ENCODE results near the gene SPACA9. TPM values are rescaled to one million over a fixed set of nuclear protein-coding genes. Genes with fewer than 3 reads are reported as not detected.

Gene SPACA9
- total and polyA plus RNA-seq, 2 of the 4 experiments (the other 2 are of a cell fraction) = 0.90 to 4.9 TPM

DNA sequence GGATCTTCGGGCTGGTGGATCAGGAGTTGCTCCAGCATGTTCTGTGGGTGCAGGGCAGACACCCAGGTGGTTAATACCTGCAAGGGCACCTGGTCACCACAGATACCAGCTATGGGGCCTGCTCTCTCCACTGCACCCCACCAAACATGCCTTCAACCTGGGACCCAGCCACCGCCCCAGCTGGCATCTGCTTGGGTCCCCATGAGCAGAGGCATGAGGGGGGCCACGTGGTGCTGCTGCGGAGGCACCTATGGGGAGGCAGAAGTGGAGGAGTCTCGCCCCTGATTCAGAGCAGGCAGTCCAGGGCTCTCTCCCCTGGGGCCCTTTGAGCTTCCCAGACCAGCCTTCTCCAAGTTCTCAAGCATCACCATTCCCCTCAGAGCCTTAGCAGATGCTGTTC is 3.5 kb upstream of the SPACA9 start:
- Histone ChIP-seq H2AFZ (replicated peaks; ENCODE audit: low read length, poor library complexity) (no peak overlapping the region), H3K56ac (ENCODE audit: extremely low read depth, insufficient read depth, low read length) (no peak overlapping the region), H3K9ac (ENCODE audit: low read depth, low read length) (no peak overlapping the region), H4K91ac (ENCODE audit: insufficient read depth, low read depth, low read length) (no peak overlapping the region), H2BK120ac (ENCODE audit: low read depth, low read length) (no peak overlapping the region), H3K14ac (replicated peaks; ENCODE audit: low read depth, low read length) (no peak overlapping the region), H4K8ac (ENCODE audit: low read depth in 2 of 2, low read length in 2 of 2) (no peak overlapping the region), H3K9me1 (ENCODE audit: insufficient read depth, low read length) (no peaks in the 10 kb centered on the region), H3K4me2 (ENCODE audit: low read depth, low read length) (no peak overlapping the region), H3K23ac (ENCODE audit: low read depth, low read length) (no peak overlapping the region), H3K36me3 (ENCODE audit: control insufficient read depth, insufficient read depth, low read length) (no peaks in the 10 kb centered on the region), H2BK15ac (ENCODE audit: low read depth, low read length) (no peak overlapping the region), H4K5ac (ENCODE audit: low read depth, low read length) (no peak overlapping the region), H2BK5ac (ENCODE audit: low read depth, low read length, poor library complexity, severe bottlenecking) (no peak overlapping the region), H3K4me1 (ENCODE audit: control insufficient read depth, insufficient read depth, low read length) (no peaks in the 10 kb centered on the region), H3K9me3 (ENCODE audit: control insufficient read depth, insufficient read depth, low read length) (no peaks in the 10 kb centered on the region), H3K4me3 (ENCODE audit: insufficient read depth, low read depth, low read length) (no peak overlapping the region), H3K27ac (ENCODE audit: insufficient read depth, low read length) (no peak overlapping the region), H2BK20ac (ENCODE audit: low read depth, low read length) (no peak overlapping the region), H3K27me3 (ENCODE audit: control insufficient read depth, insufficient read depth, low read length) (peaks cover 11% of the 10 kb centered on the region; the same call in 1 of the 2 replicates), H3K79me1 (ENCODE audit: low read depth in 1 of 2, low read length in 2 of 2) (no peaks in the 10 kb centered on the region), H4K20me1 (ENCODE audit: insufficient read depth, low read length) (no peaks in the 10 kb centered on the region), H3K4ac (ENCODE audit: low read depth, low read length) (no peak overlapping the region), H2AK5ac (ENCODE audit: low read depth, low read length) (no peak overlapping the region), H3K18ac (ENCODE audit: low read depth, low read length) (no peak overlapping the region), H2AK9ac (replicated peaks; ENCODE audit: low read depth, low read length, poor library complexity) (no peak overlapping the region)
- dilution Hi-C loops (cut with HindIII; ENCODE audit: low sequenced_read_pairs, unreplicated experiment) = no loop called here
- DNase-seq (no peak), ATAC-seq (ENCODE audit: low read depth) (no peak)
- POLR2A ChIA-PET (ENCODE audit: unreplicated experiment) = no interaction called here
- intact Hi-C loops (cut with micrococcal nuclease) = no loop called here
- in situ Hi-C loops (cut with MboI; ENCODE audit: low sequenced_read_pairs) = no loop called here
- no TSS peak for BruUV-seq (replicated peaks)
- TF ChIP-seq, protein P1, sequence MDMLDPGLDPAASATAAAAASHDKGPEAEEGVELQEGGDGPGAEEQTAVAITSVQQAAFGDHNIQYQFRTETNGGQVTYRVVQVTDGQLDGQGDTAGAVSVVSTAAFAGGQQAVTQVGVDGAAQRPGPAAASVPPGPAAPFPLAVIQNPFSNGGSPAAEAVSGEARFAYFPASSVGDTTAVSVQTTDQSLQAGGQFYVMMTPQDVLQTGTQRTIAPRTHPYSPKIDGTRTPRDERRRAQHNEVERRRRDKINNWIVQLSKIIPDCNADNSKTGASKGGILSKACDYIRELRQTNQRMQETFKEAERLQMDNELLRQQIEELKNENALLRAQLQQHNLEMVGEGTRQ (IDR thresholded peaks at IDR 0.05; ENCODE audit: low read depth, low read length) = no peak
- TF ChIP-seq, protein P2, sequence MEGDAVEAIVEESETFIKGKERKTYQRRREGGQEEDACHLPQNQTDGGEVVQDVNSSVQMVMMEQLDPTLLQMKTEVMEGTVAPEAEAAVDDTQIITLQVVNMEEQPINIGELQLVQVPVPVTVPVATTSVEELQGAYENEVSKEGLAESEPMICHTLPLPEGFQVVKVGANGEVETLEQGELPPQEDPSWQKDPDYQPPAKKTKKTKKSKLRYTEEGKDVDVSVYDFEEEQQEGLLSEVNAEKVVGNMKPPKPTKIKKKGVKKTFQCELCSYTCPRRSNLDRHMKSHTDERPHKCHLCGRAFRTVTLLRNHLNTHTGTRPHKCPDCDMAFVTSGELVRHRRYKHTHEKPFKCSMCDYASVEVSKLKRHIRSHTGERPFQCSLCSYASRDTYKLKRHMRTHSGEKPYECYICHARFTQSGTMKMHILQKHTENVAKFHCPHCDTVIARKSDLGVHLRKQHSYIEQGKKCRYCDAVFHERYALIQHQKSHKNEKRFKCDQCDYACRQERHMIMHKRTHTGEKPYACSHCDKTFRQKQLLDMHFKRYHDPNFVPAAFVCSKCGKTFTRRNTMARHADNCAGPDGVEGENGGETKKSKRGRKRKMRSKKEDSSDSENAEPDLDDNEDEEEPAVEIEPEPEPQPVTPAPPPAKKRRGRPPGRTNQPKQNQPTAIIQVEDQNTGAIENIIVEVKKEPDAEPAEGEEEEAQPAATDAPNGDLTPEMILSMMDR (conservative IDR thresholded peaks at IDR 0.05; ENCODE audit: low read depth, low read length) = no peak
- TF ChIP-seq RAD21 (IDR thresholded peaks at IDR 0.05; ENCODE audit: low read length) (no peak), NFE2L2 (IDR thresholded peaks at IDR 0.05; ENCODE audit: low read depth, low read length) (no peak), CEBPB (IDR thresholded peaks at IDR 0.05; ENCODE audit: low read depth, low read length) (no peak), MAZ (IDR thresholded peaks at IDR 0.05; ENCODE audit: borderline replicate concordance, low read depth, low read length) (no peak), MAFK (IDR thresholded peaks at IDR 0.05; ENCODE audit: low read depth, low read length) (no peak)
- CTCF ChIA-PET = interaction anchor here (0.5 kb wide), 1 partner anchor 72 kb away, joined by 3 read pairs; no protein-coding TSS in a partner anchor
- WGBS, 2 experiments (ENCODE audit: extremely low coverage in 2 of 2, insufficient read length in 1 of 2) = no CpG with 5 or more reads among the region's 5 CpGs
